SH-SY5Y (cell line): ENCODE data around the gene PLEKHS1.

Experiments used
- GATA2 ChIP-seq: IDR thresholded peaks from 2 replicates; pipeline ENCODE4 v1.6.1; 2011; ENCODE audit warnings: mild to moderate bottlenecking, low read depth, low read length
- GATA3 ChIP-seq: IDR thresholded peaks from 2 replicates; pipeline ENCODE4 v1.6.1; 2011; ENCODE audit warnings: low read depth, mild to moderate bottlenecking, low read length, moderate library complexity

DNA sequence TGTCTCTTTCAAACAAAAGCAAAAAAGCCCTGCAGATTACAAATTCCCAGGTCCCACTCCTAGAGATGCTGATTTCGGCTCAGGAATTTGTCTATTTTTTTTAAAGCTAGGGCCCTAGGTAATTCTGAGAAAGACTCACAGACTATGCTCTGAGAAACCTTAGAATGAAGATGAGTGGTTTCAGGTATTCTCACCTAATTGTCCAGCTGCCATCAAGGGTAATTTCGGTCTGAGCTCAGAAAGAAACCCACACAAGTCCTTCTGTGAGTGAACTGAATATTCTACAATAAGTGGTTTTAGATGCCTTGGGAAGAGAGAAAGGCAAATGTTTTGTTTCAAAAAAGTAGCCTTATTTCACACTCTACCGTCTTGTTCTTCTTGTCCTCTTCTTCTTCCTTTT, 56.7 kb downstream of the PLEKHS1 start:
- TF ChIP-seq GATA3 (no peak), GATA2 (no peak)
